HG02759 (cell line): ENCODE data around the gene TREML1.
"Not testable (repeated sequence)": the region's sequence is repeated elsewhere in the genome, so short reads cannot be mapped to it uniquely, and the experiment has no call there.

Experiments used
- ATAC-seq: cut with Tn5 transposase; IDR thresholded peaks from one replicate; pipeline ENCODE4 v1.9.1; 2021; ENCODE audit warnings: mild to moderate bottlenecking, moderate library complexity; ENCODE audit not compliant: unreplicated experiment

The TREML1 gene

GRCh38 chr6:41153451-41153850, 696 bp downstream of the TREML1 start:
- ATAC-seq: no peak

- no peak for ATAC-seq
Observed at GRCh38 chr6:41150671-41151070, 3.5 kb downstream of the TREML1 start.

GRCh38 chr6:41147917-41148316, 6.2 kb downstream of the TREML1 start:
- ATAC-seq: no peak

- ATAC-seq: no peak
Observed at GRCh38 chr6:41136911-41137310, 17.2 kb downstream of the TREML1 start.

- no peak for ATAC-seq
Observed at GRCh38 chr6:41135062-41135832, 18.9 kb downstream of the TREML1 start.

- no peak for ATAC-seq
Observed at GRCh38 chr6:41132254-41132653, 21.9 kb downstream of the TREML1 start.

- no peak for ATAC-seq
Observed at GRCh38 chr6:41125282-41125681, 28.9 kb downstream of the TREML1 start.

- no peak for ATAC-seq
Observed at GRCh38 chr6:41122918-41123317, 31.2 kb downstream of the TREML1 start.

GRCh38 chr6:41122373-41122772, 31.8 kb downstream of the TREML1 start:
- no peak for ATAC-seq

GRCh38 chr6:41120058-41120457, 34.1 kb downstream of the TREML1 start:
- no peak for ATAC-seq

- ATAC-seq: no peak
Observed at GRCh38 chr6:41119508-41119907, 34.6 kb downstream of the TREML1 start.

- not testable (repeated sequence) for ATAC-seq
Observed at GRCh38 chr6:41115027-41115426, 39.1 kb downstream of the TREML1 start.

GRCh38 chr6:41111017-41111416, 43.1 kb downstream of the TREML1 start:
- no peak for ATAC-seq

GRCh38 chr6:41103847-41104246, 50.3 kb downstream of the TREML1 start:
- ATAC-seq: no peak

- ATAC-seq: no peak
Observed at GRCh38 chr6:41100871-41101287, 53.3 kb downstream of the TREML1 start.
